K562 (cell line): ENCODE measurements around the gene ANXA7. TPM values are rescaled to one million over a fixed set of nuclear protein-coding genes. Genes with fewer than 3 reads are reported as not detected.

Experiments used
- CEBPB ChIP-seq: fragments of 450-650 bp; IDR thresholded peaks from 2 replicates; pipeline ENCODE4 v1.6.1; 2016; ENCODE audit warnings: missing genetic modification characterization, missing compliant biosample characterization
- CREM ChIP-seq: IDR thresholded peaks from 2 replicates; pipeline ENCODE4 v1.6.1; 2014; ENCODE audit warnings: antibody characterized with exemption, low read depth
- CTBP1 ChIP-seq: fragments of 450-650 bp; IDR thresholded peaks from 2 replicates; pipeline ENCODE4 v1.6.1; 2016; ENCODE audit warnings: borderline replicate concordance
- FOXA1 ChIP-seq: fragments of 450-650 bp; IDR thresholded peaks from 2 replicates; pipeline ENCODE4 v1.6.1; 2016; ENCODE audit warnings: mild to moderate bottlenecking, borderline replicate concordance
- FOXM1 ChIP-seq, 2 experiments: fragments of 450-650 bp in 1 of 2; sonication (generic) in 1 of 2; formaldehyde crosslinking in 1 of 2; IDR thresholded peaks; 2 replicates each; pipeline versions ENCODE4 v1.6.1 to v1.9.0; 2017 to 2022; ENCODE audit warnings: low read depth in 2 of 2, mild to moderate bottlenecking in 2 of 2, missing genetic modification reagents in 1 of 2, moderate library complexity in 1 of 2
- HDAC3 ChIP-seq: fragments of 450-650 bp; IDR thresholded peaks from 2 replicates; pipeline ENCODE4 v1.6.1; 2018; ENCODE audit warnings: borderline replicate concordance, mild to moderate bottlenecking, moderate library complexity; ENCODE audit not compliant: partially characterized antibody
- LEF1 ChIP-seq: fragments of 450-650 bp; IDR thresholded peaks from 2 replicates; pipeline ENCODE4 v1.6.1; 2016; ENCODE audit warnings: mild to moderate bottlenecking
- SMC3 ChIP-seq: conservative IDR thresholded peaks from 2 replicates; pipeline ENCODE4 v1.6.1; 2011; ENCODE audit warnings: low read depth, low read length, improper control_type of control experiment; ENCODE audit not compliant: insufficient read depth
- SRSF1 ChIP-seq: fragments of 200-400 bp; formaldehyde crosslinking; IDR thresholded peaks from 2 replicates; pipeline ENCODE4 v1.6.1; 2017; ENCODE audit warnings: mild to moderate bottlenecking, low read depth, low read length, moderate library complexity
- TRIM25 ChIP-seq: fragments of 450-650 bp; IDR thresholded peaks from 2 replicates; pipeline ENCODE4 v1.7.0; 2016; ENCODE audit warnings: borderline replicate concordance
- ZNF740 ChIP-seq, 3 experiments: fragments of 200-800 bp in 1 of 3; sonication (Bioruptor generic) in 1 of 3; sonication (generic) in 1 of 3; formaldehyde crosslinking in 1 of 3; IDR thresholded peaks; 2 replicates each; pipeline versions ENCODE4 v1.6.1 to v1.8.0; 2016 to 2022; ENCODE audit warnings: mild to moderate bottlenecking in 2 of 3, missing compliant biosample characterization in 2 of 3, missing genetic modification characterization in 2 of 3, missing genetic modification reagents in 1 of 3
- ZNF766 ChIP-seq: fragments of 200-800 bp; sonication (Bioruptor generic); conservative IDR thresholded peaks from 2 replicates; pipeline ENCODE4 v1.6.1; 2016; ENCODE audit warnings: missing genetic modification characterization, missing compliant biosample characterization
- polyA plus RNA-seq, 8 experiments: library from polyadenylated mRNA; depleted of rRNA in 4 of 8; stranded (reverse) in 5 of 8; unstranded in 3 of 8; fragments of >200 nt; fragmentation: Nextera tagmentation in 2 of 8; fragmentation: Illumina TruSeq in 1 of 8; extraction: Ambion mirVana in 2 of 8; extraction: Trizol in 1 of 8; gene quantifications; 2 replicates each; pipeline versions ENCODE4 v1.2.1 to v1.2.3, GENCODE V29; 2011 to 2014; ENCODE audit warnings: inconsistent platforms in 1 of 8, missing spikeins in 1 of 8
- total RNA-seq, 7 experiments: library from RNA; depleted of rRNA in 6 of 7; stranded (reverse); fragments of >200 nt in 6 of 7; fragmentation: Illumina TruSeq in 2 of 7; extraction: Trizol in 2 of 7; gene quantifications; 2 replicates each; pipeline versions ENCODE4 v1.2.1 to v1.2.3, GENCODE V29; 2011 to 2021; ENCODE audit warnings: low replicate concordance in 1 of 7
- TF ChIP-seq, protein P1 (sequence below): fragments of 250-450 bp; sonication (Bioruptor Pico); IDR thresholded peaks from 2 replicates; pipeline ENCODE4 v1.5.0; 2021
- TF ChIP-seq, protein P2 (sequence below): fragments of 250-450 bp; sonication (Bioruptor Pico); IDR thresholded peaks from 2 replicates; pipeline ENCODE4 v1.4.0; 2020; ENCODE audit warnings: mild to moderate bottlenecking, moderate library complexity
- TF ChIP-seq, protein P3 (sequence below): sonication (generic); formaldehyde crosslinking; IDR thresholded peaks from 2 replicates; pipeline ENCODE4 v1.8.0; 2022; ENCODE audit warnings: mild to moderate bottlenecking, missing genetic modification reagents, borderline replicate concordance

ANXA7 gene
- total and polyA plus RNA-seq, 9 of the 15 experiments (the other 6 are each of a cell fraction or from before 2014, with no cell fraction given) = 81.6 to 157 (median 122) TPM

GRCh38 chr10:73366381-73367298 is 47.2 kb downstream of the ANXA7 start (continued):
- TF ChIP-seq, protein P1, sequence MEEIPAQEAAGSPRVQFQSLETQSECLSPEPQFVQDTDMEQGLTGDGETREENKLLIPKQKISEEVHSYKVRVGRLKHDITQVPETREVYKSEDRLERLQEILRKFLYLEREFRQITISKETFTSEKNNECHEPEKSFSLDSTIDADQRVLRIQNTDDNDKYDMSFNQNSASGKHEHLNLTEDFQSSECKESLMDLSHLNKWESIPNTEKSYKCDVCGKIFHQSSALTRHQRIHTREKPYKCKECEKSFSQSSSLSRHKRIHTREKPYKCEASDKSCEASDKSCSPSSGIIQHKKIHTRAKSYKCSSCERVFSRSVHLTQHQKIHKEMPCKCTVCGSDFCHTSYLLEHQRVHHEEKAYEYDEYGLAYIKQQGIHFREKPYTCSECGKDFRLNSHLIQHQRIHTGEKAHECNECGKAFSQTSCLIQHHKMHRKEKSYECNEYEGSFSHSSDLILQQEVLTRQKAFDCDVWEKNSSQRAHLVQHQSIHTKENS (CRISPR knock-in tag) = no peak
- TF ChIP-seq SRSF1 = no peak
- no peak for TF ChIP-seq CEBPB (tag)
- peak; percentile 81 for TF ChIP-seq CTBP1
- TF ChIP-seq TRIM25 = no peak
- no peak for TF ChIP-seq SMC3
- no peak; the same call in 1 of the 2 replicates for TF ChIP-seq FOXM1 (IDR thresholded peaks at IDR 0.05; ENCODE audit: low read depth)
- no peak for TF ChIP-seq FOXM1 (CRISPR knock-in tag; IDR thresholded peaks at IDR 0.05; ENCODE audit: low read depth)
- peak; percentile 90 for TF ChIP-seq CREM
- TF ChIP-seq ZNF740 (CRISPR knock-in tag; IDR thresholded peaks at IDR 0.05) = no peak
- TF ChIP-seq ZNF740 (tag; IDR thresholded peaks at IDR 0.05) = 0 out of 4 replicates have a peak, but pooled peaks of 1 of the 2 experiments have one; percentile 33
- TF ChIP-seq, protein P2, sequence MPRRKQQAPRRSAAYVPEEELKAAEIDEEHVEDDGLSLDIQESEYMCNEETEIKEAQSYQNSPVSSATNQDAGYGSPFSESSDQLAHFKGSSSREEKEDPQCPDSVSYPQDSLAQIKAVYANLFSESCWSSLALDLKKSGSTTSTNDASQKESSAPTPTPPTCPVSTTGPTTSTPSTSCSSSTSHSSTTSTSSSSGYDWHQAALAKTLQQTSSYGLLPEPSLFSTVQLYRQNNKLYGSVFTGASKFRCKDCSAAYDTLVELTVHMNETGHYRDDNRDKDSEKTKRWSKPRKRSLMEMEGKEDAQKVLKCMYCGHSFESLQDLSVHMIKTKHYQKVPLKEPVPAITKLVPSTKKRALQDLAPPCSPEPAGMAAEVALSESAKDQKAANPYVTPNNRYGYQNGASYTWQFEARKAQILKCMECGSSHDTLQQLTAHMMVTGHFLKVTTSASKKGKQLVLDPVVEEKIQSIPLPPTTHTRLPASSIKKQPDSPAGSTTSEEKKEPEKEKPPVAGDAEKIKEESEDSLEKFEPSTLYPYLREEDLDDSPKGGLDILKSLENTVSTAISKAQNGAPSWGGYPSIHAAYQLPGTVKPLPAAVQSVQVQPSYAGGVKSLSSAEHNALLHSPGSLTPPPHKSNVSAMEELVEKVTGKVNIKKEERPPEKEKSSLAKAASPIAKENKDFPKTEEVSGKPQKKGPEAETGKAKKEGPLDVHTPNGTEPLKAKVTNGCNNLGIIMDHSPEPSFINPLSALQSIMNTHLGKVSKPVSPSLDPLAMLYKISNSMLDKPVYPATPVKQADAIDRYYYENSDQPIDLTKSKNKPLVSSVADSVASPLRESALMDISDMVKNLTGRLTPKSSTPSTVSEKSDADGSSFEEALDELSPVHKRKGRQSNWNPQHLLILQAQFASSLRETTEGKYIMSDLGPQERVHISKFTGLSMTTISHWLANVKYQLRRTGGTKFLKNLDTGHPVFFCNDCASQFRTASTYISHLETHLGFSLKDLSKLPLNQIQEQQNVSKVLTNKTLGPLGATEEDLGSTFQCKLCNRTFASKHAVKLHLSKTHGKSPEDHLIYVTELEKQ = no peak
- 0 out of 2 replicates have a peak, but pooled peaks have one; percentile 47 for TF ChIP-seq ZNF766 (CRISPR knock-in tag)
- TF ChIP-seq, protein P3, sequence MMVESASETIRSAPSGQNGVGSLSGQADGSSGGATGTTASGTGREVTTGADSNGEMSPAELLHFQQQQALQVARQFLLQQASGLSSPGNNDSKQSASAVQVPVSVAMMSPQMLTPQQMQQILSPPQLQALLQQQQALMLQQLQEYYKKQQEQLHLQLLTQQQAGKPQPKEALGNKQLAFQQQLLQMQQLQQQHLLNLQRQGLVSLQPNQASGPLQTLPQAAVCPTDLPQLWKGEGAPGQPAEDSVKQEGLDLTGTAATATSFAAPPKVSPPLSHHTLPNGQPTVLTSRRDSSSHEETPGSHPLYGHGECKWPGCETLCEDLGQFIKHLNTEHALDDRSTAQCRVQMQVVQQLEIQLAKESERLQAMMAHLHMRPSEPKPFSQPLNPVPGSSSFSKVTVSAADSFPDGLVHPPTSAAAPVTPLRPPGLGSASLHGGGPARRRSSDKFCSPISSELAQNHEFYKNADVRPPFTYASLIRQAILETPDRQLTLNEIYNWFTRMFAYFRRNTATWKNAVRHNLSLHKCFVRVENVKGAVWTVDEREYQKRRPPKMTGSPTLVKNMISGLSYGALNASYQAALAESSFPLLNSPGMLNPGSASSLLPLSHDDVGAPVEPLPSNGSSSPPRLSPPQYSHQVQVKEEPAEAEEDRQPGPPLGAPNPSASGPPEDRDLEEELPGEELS (CRISPR knock-in tag) = no peak
- TF ChIP-seq LEF1 = peak; percentile 95; the same call in 1 of the 2 replicates
- no peak for TF ChIP-seq FOXA1
- peak; percentile 38 for TF ChIP-seq HDAC3
